Measurements from ENCODE around the gene ACCSL. TPM values are rescaled to one million over a fixed set of nuclear protein-coding genes. Genes with fewer than 3 reads are reported as not detected.

Gene ACCSL
- polyA plus RNA-seq, 3 donors: not detected

- H3K4me2 ChIP-seq (replicated peaks; ENCODE audit: extremely low read depth, low read length, poor library complexity, severe bottlenecking): no peak overlapping the region
- H3K36me3 ChIP-seq (replicated peaks in 1 of 2; ENCODE audit: control insufficient read depth in 1 of 2, insufficient read depth in 2 of 2, low read length in 2 of 2): no peaks in the 10 kb centered on the region
- no peak overlapping the region for H3K4me3 ChIP-seq (replicated peaks in 1 of 3; ENCODE audit: low read depth in 2 of 3, low read length in 3 of 3)
- H3K9me3 Mint-ChIP-seq: peaks cover 0 to 2% (median 0%) of the 10 kb centered on the region in 7 donors
- no peak for TF ChIP-seq CTCF (IDR thresholded peaks at IDR 0.05)
- no peaks in the 10 kb centered on the region for H3K36me3 Mint-ChIP-seq
- intact Hi-C loops (cut with micrococcal nuclease): no loop called here
- peaks cover 3 to 7% (median 5%) of the 10 kb centered on the region in 3 donors for H3K27me3 Mint-ChIP-seq (ENCODE audit: low read depth in 3 of 3)
- H2AFZ ChIP-seq (ENCODE audit: insufficient read depth, low read depth, low read length, poor library complexity, severe bottlenecking): no peak overlapping the region
- H3K9ac ChIP-seq (ENCODE audit: insufficient read depth, low read length, poor library complexity, severe bottlenecking): no peak overlapping the region
- no peaks in the 10 kb centered on the region for H3K4me1 ChIP-seq (ENCODE audit: control insufficient read depth in 1 of 2, insufficient read depth in 2 of 2, low read length in 2 of 2)
- no peak overlapping the region for H3K4me3 Mint-ChIP-seq
- no peak overlapping the region for H3K27ac ChIP-seq (ENCODE audit: low read depth in 1 of 2, low read length in 2 of 2)
- no peaks in the 10 kb centered on the region for H3K4me1 Mint-ChIP-seq
- no peak for DNase-seq
- no peak overlapping the region for H3K27ac Mint-ChIP-seq
- no peaks in the 10 kb centered on the region for H3K79me2 ChIP-seq (ENCODE audit: insufficient read depth, low read length)
- no peaks in the 10 kb centered on the region for H3K9me3 ChIP-seq (replicated peaks in 1 of 2; ENCODE audit: control insufficient read depth in 1 of 2, insufficient read depth in 1 of 2, low read length in 2 of 2)
- no peaks in the 10 kb centered on the region for H3K27me3 ChIP-seq (ENCODE audit: control insufficient read depth in 2 of 2, insufficient read depth in 2 of 2, low read length in 2 of 2)
- no CpG with 5 or more reads among the region's 2 CpGs for WGBS (ENCODE audit: insufficient coverage)
- H4K20me1 ChIP-seq (ENCODE audit: insufficient read depth, low read length): no peaks in the 10 kb centered on the region
These were observed 1.6 kb upstream of the ACCSL start for GRCh38 chr11:44046182-44046581.

GRCh38 chr11:44047298-44047697 is 483 bp upstream of the ACCSL start:
- H3K27me3 ChIP-seq (ENCODE audit: control insufficient read depth in 2 of 2, insufficient read depth in 2 of 2, low read length in 2 of 2): no peaks in the 10 kb centered on the region
- no peaks in the 10 kb centered on the region for H3K79me2 ChIP-seq (ENCODE audit: insufficient read depth, low read length)
- no peak overlapping the region for H3K9ac ChIP-seq (ENCODE audit: insufficient read depth, low read length, poor library complexity, severe bottlenecking)
- no peaks in the 10 kb centered on the region for H4K20me1 ChIP-seq (ENCODE audit: insufficient read depth, low read length)
- no peak overlapping the region for H2AFZ ChIP-seq (ENCODE audit: insufficient read depth, low read depth, low read length, poor library complexity, severe bottlenecking)
- no peak for TF ChIP-seq CTCF (IDR thresholded peaks at IDR 0.05)
- WGBS (ENCODE audit: insufficient coverage): no CpG with 5 or more reads among the region's 2 CpGs
- no peaks in the 10 kb centered on the region for H3K4me1 ChIP-seq (ENCODE audit: control insufficient read depth in 1 of 2, insufficient read depth in 2 of 2, low read length in 2 of 2)
- no peaks in the 10 kb centered on the region for H3K36me3 ChIP-seq (replicated peaks in 1 of 2; ENCODE audit: control insufficient read depth in 1 of 2, insufficient read depth in 2 of 2, low read length in 2 of 2)
- no peak overlapping the region for H3K27ac Mint-ChIP-seq
- no peaks in the 10 kb centered on the region for H3K9me3 ChIP-seq (replicated peaks in 1 of 2; ENCODE audit: control insufficient read depth in 1 of 2, insufficient read depth in 1 of 2, low read length in 2 of 2)
- H3K27ac ChIP-seq (ENCODE audit: low read depth in 1 of 2, low read length in 2 of 2): no peak overlapping the region
- peaks cover 0 to 8% (median 0%) of the 10 kb centered on the region in 7 donors for H3K9me3 Mint-ChIP-seq
- DNase-seq: no peak
- H3K4me2 ChIP-seq (replicated peaks; ENCODE audit: extremely low read depth, low read length, poor library complexity, severe bottlenecking): no peak overlapping the region
- H3K4me3 ChIP-seq (replicated peaks in 1 of 3; ENCODE audit: low read depth in 2 of 3, low read length in 3 of 3): no peak overlapping the region
- no peaks in the 10 kb centered on the region for H3K36me3 Mint-ChIP-seq
- H3K27me3 Mint-ChIP-seq (ENCODE audit: low read depth in 3 of 3): peaks cover 3 to 7% (median 5%) of the 10 kb centered on the region in 3 donors
- no peak overlapping the region for H3K4me3 Mint-ChIP-seq
- H3K4me1 Mint-ChIP-seq: no peaks in the 10 kb centered on the region
- intact Hi-C loops (cut with micrococcal nuclease): no loop called here
